ENCODE measurements around the gene LCOR. TPM values are rescaled to one million over a fixed set of nuclear protein-coding genes. Genes with fewer than 3 reads are reported as not detected.
A peak's percentile ranks its signal among the peaks of the same experiment; 100 is the strongest.

Gene LCOR
- total and polyA plus RNA-seq, 2 of the 4 experiments (the other 2 are of a cell fraction): 3.7 to 36.9 TPM

DNA sequence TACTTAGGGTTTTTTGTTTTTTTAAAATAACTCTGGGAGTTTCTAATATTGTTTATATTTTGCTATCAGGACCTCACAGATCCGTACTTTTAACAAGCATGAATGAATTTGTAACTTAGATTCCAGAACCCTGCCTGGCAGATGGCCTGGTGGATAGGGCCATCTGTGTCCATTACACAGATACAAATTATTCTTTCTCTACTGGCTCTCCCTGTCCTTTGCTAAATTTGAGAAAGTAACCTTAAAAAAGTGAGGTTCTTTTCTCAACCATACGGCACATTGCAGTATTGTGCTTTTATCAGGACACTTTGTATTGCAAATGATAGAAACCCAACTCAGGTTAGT is 26.6 kb downstream of the LCOR start:
- Histone ChIP-seq H3K4me3 (ENCODE audit: insufficient read depth, low read depth, low read length) (no peak overlapping the region), H3K23ac (ENCODE audit: low read depth, low read length) (no peak overlapping the region), H4K91ac (ENCODE audit: insufficient read depth, low read depth, low read length) (no peak overlapping the region), H2BK15ac (ENCODE audit: low read depth, low read length) (no peak overlapping the region), H3K9me1 (ENCODE audit: insufficient read depth, low read length) (peaks cover 9% of the 10 kb centered on the region), H3K36me3 (ENCODE audit: control insufficient read depth, insufficient read depth, low read length) (peaks cover 10% of the 10 kb centered on the region), H4K8ac (ENCODE audit: low read depth in 2 of 2, low read length in 2 of 2) (no peak overlapping the region), H3K14ac (replicated peaks; ENCODE audit: low read depth, low read length) (no peak overlapping the region), H2AK9ac (replicated peaks; ENCODE audit: low read depth, low read length, poor library complexity) (no peak overlapping the region), H3K9me3 (ENCODE audit: control insufficient read depth, insufficient read depth, low read length) (no peaks in the 10 kb centered on the region), H4K5ac (ENCODE audit: low read depth, low read length) (no peak overlapping the region), H4K20me1 (ENCODE audit: insufficient read depth, low read length) (peaks cover 51% of the 10 kb centered on the region), H3K79me1 (ENCODE audit: low read depth in 1 of 2, low read length in 2 of 2) (peaks cover 33 to 72% of the 10 kb centered on the region in 2 experiments), H2AFZ (replicated peaks; ENCODE audit: low read length, poor library complexity) (no peak overlapping the region), H3K4me2 (ENCODE audit: low read depth, low read length) (no peak overlapping the region), H3K27me3 (ENCODE audit: control insufficient read depth, insufficient read depth, low read length) (no peaks in the 10 kb centered on the region), H2BK5ac (ENCODE audit: low read depth, low read length, poor library complexity, severe bottlenecking) (no peak overlapping the region), H3K9ac (ENCODE audit: low read depth, low read length) (no peak overlapping the region), H3K18ac (ENCODE audit: low read depth, low read length) (no peak overlapping the region), H3K56ac (ENCODE audit: extremely low read depth, insufficient read depth, low read length) (no peak overlapping the region), H3K4ac (ENCODE audit: low read depth, low read length) (no peak overlapping the region), H2BK20ac (ENCODE audit: low read depth, low read length) (no peak overlapping the region), H2BK120ac (ENCODE audit: low read depth, low read length) (no peak overlapping the region), H2AK5ac (ENCODE audit: low read depth, low read length) (no peak overlapping the region), H3K27ac (ENCODE audit: insufficient read depth, low read length) (no peak overlapping the region), H3K4me1 (ENCODE audit: control insufficient read depth, insufficient read depth, low read length) (peaks cover 5% of the 10 kb centered on the region; the same call in 1 of the 2 replicates)
- BruUV-seq (replicated peaks): no TSS peak
- WGBS, 2 experiments (ENCODE audit: extremely low coverage in 2 of 2, insufficient read length in 1 of 2): no CpG with 5 or more reads among the region's 2 CpGs
- DNase-seq: no peak
- intact Hi-C loops (cut with micrococcal nuclease): no loop called here
- ChIA-PET POLR2A (ENCODE audit: unreplicated experiment) (no interaction called here), CTCF (no interaction called here)
- TF ChIP-seq MAFK (IDR thresholded peaks at IDR 0.05; ENCODE audit: low read depth, low read length): no peak
- no peak for TF ChIP-seq RFX5 (IDR thresholded peaks at IDR 0.05; ENCODE audit: low read depth, low read length)
- TF ChIP-seq NFE2L2 (IDR thresholded peaks at IDR 0.05; ENCODE audit: low read depth, low read length): no peak
- peak; percentile 40; the same call in 1 of the 2 replicates for ATAC-seq (ENCODE audit: low read depth)
- in situ Hi-C loops (cut with MboI; ENCODE audit: low sequenced_read_pairs): loop anchor here (5.0 kb wide), 1 partner anchor 34 kb away; no protein-coding TSS in a partner anchor
- dilution Hi-C loops (cut with HindIII; ENCODE audit: low sequenced_read_pairs, unreplicated experiment): no loop called here

Data from IMR-90 (cell line).